Endothelial cell of umbilical vein (primary cell): ENCODE measurements around the gene FOXM1. TPM values are rescaled to one million over a fixed set of nuclear protein-coding genes. Genes with fewer than 3 reads are reported as not detected.

Experiments used
- BruUV-seq: library from RNA; stranded (reverse); fragments of 400-500 nt; replicated peaks from 2 replicates; lab custom pipeline; 2021; lab: Mats Ljungman, UMichigan
- CTCF ChIA-PET: fragments of 300-600, 350-600 bp; sonication (Branson Sonifier 250); formaldehyde crosslinking; loops from one replicate; lab custom pipeline; 2021; ENCODE audit warnings: antibody characterized with exemption, inconsistent platforms; lab: Charles Lee
- POLR2A ChIA-PET: fragments of 300-600, 350-600 bp; sonication (Branson Sonifier 250); formaldehyde crosslinking; loops from one replicate; lab custom pipeline; 2021; ENCODE audit warnings: antibody characterized with exemption, inconsistent platforms; lab: Charles Lee
- DNase-seq: peaks from one replicate; pipeline ENCODE4 v3.0.0-alpha.2; 2011; ENCODE audit warnings: low read depth, low spot score
- FAIRE-seq: peaks from 2 replicates; lab custom pipeline; 2011; peaks lifted over from hg19 to GRCh38; lab: Jason Lieb, UNC
- H2AFZ ChIP-seq: 2 replicates; pipeline ENCODE4 v1.6.0; 2012; ENCODE audit warnings: low read depth, low read length, control low read depth, inconsistent platforms
- H3K27ac ChIP-seq: 2 replicates; pipeline ENCODE4 v1.5.1; 2011; ENCODE audit warnings: low read depth, mild to moderate bottlenecking, control low read depth, low read length, moderate library complexity; ENCODE audit not compliant: insufficient read depth
- H3K27me3 ChIP-seq, 2 experiments: 2 replicates each; pipeline versions ENCODE4 v1.6.0 to v1.6.1; 2011; ENCODE audit warnings: low read length in 2 of 2, mixed read lengths in 1 of 2; ENCODE audit not compliant: control insufficient read depth in 2 of 2, insufficient read depth in 2 of 2
- H3K36me3 ChIP-seq, 2 experiments: 2 replicates in 1 of 2; 3 replicates in 1 of 2; pipeline ENCODE4 v1.5.1; 2011; ENCODE audit warnings: low read length in 2 of 2, mild to moderate bottlenecking in 1 of 2, moderate library complexity in 1 of 2; ENCODE audit not compliant: control insufficient read depth in 2 of 2, insufficient read depth in 2 of 2; ENCODE audit errors: extremely low read depth in 1 of 2
- H3K4me1 ChIP-seq: 3 replicates; pipeline ENCODE4 v1.5.1; 2011; ENCODE audit warnings: mild to moderate bottlenecking, low read length; ENCODE audit not compliant: control insufficient read depth, insufficient read depth; ENCODE audit errors: extremely low read depth
- H3K4me2 ChIP-seq: 2 replicates; pipeline ENCODE4 v1.6.1; 2011; ENCODE audit warnings: low read length, control low read depth, mixed read lengths; ENCODE audit not compliant: insufficient read depth
- H3K4me3 ChIP-seq, 3 experiments: fragments of 200-600 bp in 1 of 3; sonication (generic), shearing (Covaris generic) in 1 of 3; replicated peaks in 1 of 3; 2 replicates each; pipeline ENCODE4 v1.5.1; 2011 to 2016; ENCODE audit warnings: control low read depth in 3 of 3, low read length in 3 of 3, mild to moderate bottlenecking in 2 of 3, inconsistent platforms in 1 of 3, low read depth in 1 of 3, moderate library complexity in 1 of 3; ENCODE audit not compliant: insufficient read depth in 1 of 3
- H3K79me2 ChIP-seq: 2 replicates; pipeline ENCODE4 v1.6.0; 2012; ENCODE audit warnings: low read length, inconsistent platforms; ENCODE audit not compliant: control insufficient read depth, insufficient read depth
- H3K9ac ChIP-seq: replicated peaks from 2 replicates; pipeline ENCODE3; 2011; ENCODE audit warnings: low read length, control low read depth; ENCODE audit not compliant: insufficient read depth; ENCODE audit errors: extremely low read depth
- H3K9me1 ChIP-seq: replicated peaks from 3 replicates; pipeline ENCODE4 v1.6.0; 2011; ENCODE audit warnings: mild to moderate bottlenecking, low read length; ENCODE audit not compliant: control insufficient read depth, insufficient read depth; ENCODE audit errors: extremely low read depth
- H3K9me3 ChIP-seq: replicated peaks from 2 replicates; pipeline ENCODE4 v1.5.1; 2012; ENCODE audit warnings: low read length, inconsistent platforms; ENCODE audit not compliant: control insufficient read depth, insufficient read depth
- H4K20me1 ChIP-seq: replicated peaks from 2 replicates; pipeline ENCODE3; 2011; ENCODE audit warnings: mild to moderate bottlenecking, low read length; ENCODE audit not compliant: control insufficient read depth, insufficient read depth; ENCODE audit errors: extremely low read depth
- CTCF ChIP-seq, 2 donors: IDR thresholded peaks; 1 replicate in 1 of 2; 2 replicates in 1 of 2; pipeline ENCODE4 v1.5.1; 2011; ENCODE audit warnings: low read length in 2 of 2, mild to moderate bottlenecking in 2 of 2, moderate library complexity in 2 of 2, control low read depth in 1 of 2, inconsistent platforms in 1 of 2, low read depth in 1 of 2; ENCODE audit not compliant: insufficient read depth in 1 of 2; ENCODE audit errors: extremely low read depth in 1 of 2
- EZH2 ChIP-seq: IDR thresholded peaks from 2 replicates; pipeline ENCODE4 v1.6.1; 2012; ENCODE audit warnings: borderline replicate concordance, low read depth, mild to moderate bottlenecking, moderate library complexity, low read length, inconsistent platforms; ENCODE audit not compliant: severe bottlenecking
- FOS ChIP-seq: IDR thresholded peaks from 2 replicates; pipeline ENCODE4 v1.6.1; 2011; ENCODE audit warnings: mild to moderate bottlenecking, low read length, moderate library complexity, borderline replicate concordance; ENCODE audit not compliant: insufficient read depth
- GATA2 ChIP-seq: IDR thresholded peaks from 2 replicates; pipeline ENCODE4 v1.7.0; 2011; ENCODE audit warnings: low read depth, mild to moderate bottlenecking, moderate library complexity, mixed read lengths, low read length; ENCODE audit not compliant: insufficient read length, insufficient read depth
- JUN ChIP-seq: IDR thresholded peaks from 2 replicates; pipeline ENCODE4 v1.6.1; 2011; ENCODE audit warnings: borderline replicate concordance, low read depth; ENCODE audit not compliant: insufficient read length, insufficient read depth
- MAX ChIP-seq: IDR thresholded peaks from 2 replicates; pipeline ENCODE4 v1.6.1; 2011; ENCODE audit not compliant: insufficient read depth, insufficient read length
- MYC ChIP-seq: IDR thresholded peaks from one replicate; pipeline ENCODE4 v1.6.1; 2011; ENCODE audit warnings: mild to moderate bottlenecking, low read depth, low read length
- POLR2A ChIP-seq: IDR thresholded peaks from 2 replicates; pipeline ENCODE4 v1.6.1; 2012; ENCODE audit warnings: low read depth, mild to moderate bottlenecking, control low read depth, low read length
- POLR2AphosphoS5 ChIP-seq: IDR thresholded peaks from 2 replicates; pipeline ENCODE4 v1.6.1; 2012; ENCODE audit warnings: low read depth, mild to moderate bottlenecking, control low read depth, low read length, moderate library complexity; ENCODE audit not compliant: insufficient read depth
- dilution Hi-C: fragments of 300-500 bp; cut with MboI; formaldehyde crosslinking; loops from one replicate; pipeline ENCODE4 v1.15.0; 2019; ENCODE audit warnings: low sequenced_read_pairs; ENCODE audit not compliant: extremely low pct_ligation_motif_present
- intact Hi-C: fragments of 100-400 bp; cut with micrococcal nuclease; formaldehyde crosslinking; loops from one replicate; pipeline ENCODE4 v1.10.0; 2022
- polyA plus RNA-seq, 4 experiments: library from polyadenylated mRNA; depleted of rRNA in 3 of 4; stranded (reverse) in 3 of 4; unstranded in 1 of 4; fragments of >200 nt; gene quantifications; 2 replicates each; pipeline versions ENCODE4 v1.2.1 to v1.2.3, GENCODE V29; 2011 to 2012; ENCODE audit warnings: missing spikeins in 1 of 4
- total RNA-seq: library from RNA; stranded (reverse); gene quantifications from 2 replicates; pipeline ENCODE4 v1.2.3, GENCODE V29; 2021

Gene FOXM1
- total and polyA plus RNA-seq, 2 donors (not counting 3 experiments of a cell fraction or from before 2014, with no cell fraction given): 43.5 to 136 TPM

GRCh38 chr12:2836574-2836973 lies 40.4 kb downstream of the FOXM1 start:
- H3K9me3 ChIP-seq: no peaks in the 10 kb centered on the region
- no peaks in the 10 kb centered on the region for H3K4me1 ChIP-seq
- peaks cover 0 to 4% of the 10 kb centered on the region in 2 experiments for H3K27me3 ChIP-seq
- no peak overlapping the region for H3K9ac ChIP-seq
- H3K79me2 ChIP-seq: no peaks in the 10 kb centered on the region
- H3K36me3 ChIP-seq: no peaks in the 10 kb centered on the region
- FAIRE-seq (no peak), DNase-seq (no peak)
- no peaks in the 10 kb centered on the region for H3K9me1 ChIP-seq
- no peak overlapping the region for H3K4me2 ChIP-seq
- no peak overlapping the region for H2AFZ ChIP-seq
- no peak overlapping the region for H3K27ac ChIP-seq
- intact Hi-C loops (no loop called here), dilution Hi-C loops (no loop called here)
- POLR2A ChIA-PET: no interaction called here
- CTCF ChIA-PET: interaction anchor here (1.4 to 2.8 kb wide), 2 partner anchors 17 to 205 kb away, joined by 3 to 12 read pairs; no protein-coding TSS in a partner anchor
- BruUV-seq: no TSS peak
- TF ChIP-seq MYC (no peak), POLR2AphosphoS5 (no peak), JUN (no peak), GATA2 (no peak), MAX (no peak), POLR2A (no peak), EZH2 (no peak), CTCF (IDR thresholded peaks at IDR 0.05; ENCODE audit: extremely low read depth in 1 of 2, insufficient read depth in 1 of 2, low read depth in 1 of 2, low read length in 2 of 2) (no peak), FOS (no peak)
- no peaks in the 10 kb centered on the region for H4K20me1 ChIP-seq
- H3K4me3 ChIP-seq: no peak overlapping the region
